Measurements from ENCODE around the gene OPRD1.
"Not testable (repeated sequence)": the region's sequence is repeated elsewhere in the genome, so short reads cannot be mapped to it uniquely, and the experiment has no call there.

The OPRD1 gene

DNA sequence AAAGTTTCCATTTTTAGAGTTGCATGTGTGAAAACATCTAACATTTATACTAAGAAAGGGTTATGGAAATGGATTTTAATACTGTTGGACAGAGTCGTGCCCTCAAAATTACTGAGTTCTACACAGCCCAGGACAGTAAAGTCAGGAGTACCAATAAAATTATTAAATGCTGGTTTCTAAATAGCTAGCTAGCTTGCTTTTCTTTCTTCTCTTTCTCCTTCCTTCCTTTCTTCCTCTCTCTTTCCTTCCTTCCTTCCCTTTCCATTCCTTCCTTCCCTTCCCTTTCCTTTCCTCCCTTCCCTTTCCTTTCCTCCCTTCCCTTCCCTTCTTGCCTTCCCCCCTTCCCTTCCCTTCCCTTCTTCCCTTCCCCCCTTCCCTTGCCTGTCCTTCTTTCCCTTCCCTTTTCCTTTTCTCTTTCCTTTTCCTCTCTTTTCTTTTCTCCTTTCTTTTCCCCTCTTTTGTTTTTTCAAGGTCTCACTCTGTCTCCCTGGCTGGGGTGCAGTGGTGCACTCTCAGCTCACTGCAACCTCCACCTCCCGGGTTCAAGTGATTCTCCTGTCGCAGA lies 41.3 kb upstream of the OPRD1 start:
- no peak for TF ChIP-seq ZNF70 (CRISPR knock-in tag; IDR thresholded peaks at IDR 0.05)
- TF ChIP-seq GLIS3 (CRISPR knock-in tag; IDR thresholded peaks at IDR 0.05) = no peak
- TF ChIP-seq CSRNP3 (CRISPR knock-in tag; IDR thresholded peaks at IDR 0.05) = no peak
- TF ChIP-seq POU6F1 (CRISPR knock-in tag; IDR thresholded peaks at IDR 0.05; ENCODE audit: borderline replicate concordance, low read depth) = no peak
- no peak for TF ChIP-seq TCF4 (CRISPR knock-in tag; IDR thresholded peaks at IDR 0.05; ENCODE audit: borderline replicate concordance)
- no peak for TF ChIP-seq PPARA (CRISPR knock-in tag; IDR thresholded peaks at IDR 0.05; ENCODE audit: borderline replicate concordance)
- no peak for TF ChIP-seq BACH2 (CRISPR knock-in tag; IDR thresholded peaks at IDR 0.05; ENCODE audit: borderline replicate concordance)
- no peak for TF ChIP-seq ZC3H10 (CRISPR knock-in tag; IDR thresholded peaks at IDR 0.05)
- TF ChIP-seq ARNTL (CRISPR knock-in tag; IDR thresholded peaks at IDR 0.05; ENCODE audit: borderline replicate concordance, low read depth) = no peak
- ATAC-seq = no peak

GRCh38 chr1:28771921-28772320 lies 40.0 kb upstream of the OPRD1 start:
- ATAC-seq = not testable (repeated sequence)

GRCh38 chr1:28773105-28773504 lies 38.9 kb upstream of the OPRD1 start:
- no peak for TF ChIP-seq ZNF8 (CRISPR knock-in tag; IDR thresholded peaks at IDR 0.05)
- no peak for TF ChIP-seq CSRNP3 (CRISPR knock-in tag; IDR thresholded peaks at IDR 0.05)
- TF ChIP-seq OSR1 (CRISPR knock-in tag; IDR thresholded peaks at IDR 0.05) = no peak
- TF ChIP-seq, protein P1, sequence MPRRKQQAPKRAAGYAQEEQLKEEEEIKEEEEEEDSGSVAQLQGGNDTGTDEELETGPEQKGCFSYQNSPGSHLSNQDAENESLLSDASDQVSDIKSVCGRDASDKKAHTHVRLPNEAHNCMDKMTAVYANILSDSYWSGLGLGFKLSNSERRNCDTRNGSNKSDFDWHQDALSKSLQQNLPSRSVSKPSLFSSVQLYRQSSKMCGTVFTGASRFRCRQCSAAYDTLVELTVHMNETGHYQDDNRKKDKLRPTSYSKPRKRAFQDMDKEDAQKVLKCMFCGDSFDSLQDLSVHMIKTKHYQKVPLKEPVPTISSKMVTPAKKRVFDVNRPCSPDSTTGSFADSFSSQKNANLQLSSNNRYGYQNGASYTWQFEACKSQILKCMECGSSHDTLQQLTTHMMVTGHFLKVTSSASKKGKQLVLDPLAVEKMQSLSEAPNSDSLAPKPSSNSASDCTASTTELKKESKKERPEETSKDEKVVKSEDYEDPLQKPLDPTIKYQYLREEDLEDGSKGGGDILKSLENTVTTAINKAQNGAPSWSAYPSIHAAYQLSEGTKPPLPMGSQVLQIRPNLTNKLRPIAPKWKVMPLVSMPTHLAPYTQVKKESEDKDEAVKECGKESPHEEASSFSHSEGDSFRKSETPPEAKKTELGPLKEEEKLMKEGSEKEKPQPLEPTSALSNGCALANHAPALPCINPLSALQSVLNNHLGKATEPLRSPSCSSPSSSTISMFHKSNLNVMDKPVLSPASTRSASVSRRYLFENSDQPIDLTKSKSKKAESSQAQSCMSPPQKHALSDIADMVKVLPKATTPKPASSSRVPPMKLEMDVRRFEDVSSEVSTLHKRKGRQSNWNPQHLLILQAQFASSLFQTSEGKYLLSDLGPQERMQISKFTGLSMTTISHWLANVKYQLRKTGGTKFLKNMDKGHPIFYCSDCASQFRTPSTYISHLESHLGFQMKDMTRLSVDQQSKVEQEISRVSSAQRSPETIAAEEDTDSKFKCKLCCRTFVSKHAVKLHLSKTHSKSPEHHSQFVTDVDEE (CRISPR knock-in tag; IDR thresholded peaks at IDR 0.05) = no peak
- no peak for TF ChIP-seq ZFP30 (CRISPR knock-in tag; IDR thresholded peaks at IDR 0.05)
- no peak for TF ChIP-seq ARNTL (CRISPR knock-in tag; IDR thresholded peaks at IDR 0.05; ENCODE audit: borderline replicate concordance, low read depth)
- TF ChIP-seq CSDC2 (CRISPR knock-in tag; IDR thresholded peaks at IDR 0.05) = no peak
- no peak for ATAC-seq

GRCh38 chr1:28775121-28775942 lies 36.6 kb upstream of the OPRD1 start:
- TF ChIP-seq ZFP3 (CRISPR knock-in tag; IDR thresholded peaks at IDR 0.05) (no peak), ZFP30 (CRISPR knock-in tag; IDR thresholded peaks at IDR 0.05) (no peak), ARNTL (CRISPR knock-in tag; IDR thresholded peaks at IDR 0.05; ENCODE audit: borderline replicate concordance, low read depth) (no peak), ISL1 (CRISPR knock-in tag; IDR thresholded peaks at IDR 0.05) (no peak), CSRNP3 (CRISPR knock-in tag; IDR thresholded peaks at IDR 0.05) (no peak), ZC3H10 (CRISPR knock-in tag; IDR thresholded peaks at IDR 0.05) (no peak), CSDC2 (CRISPR knock-in tag; IDR thresholded peaks at IDR 0.05) (no peak), SNAI2 (CRISPR knock-in tag; IDR thresholded peaks at IDR 0.05) (no peak), ZNF8 (CRISPR knock-in tag; IDR thresholded peaks at IDR 0.05) (no peak), PPARA (CRISPR knock-in tag; IDR thresholded peaks at IDR 0.05; ENCODE audit: borderline replicate concordance) (no peak)
- TF ChIP-seq, protein P2, sequence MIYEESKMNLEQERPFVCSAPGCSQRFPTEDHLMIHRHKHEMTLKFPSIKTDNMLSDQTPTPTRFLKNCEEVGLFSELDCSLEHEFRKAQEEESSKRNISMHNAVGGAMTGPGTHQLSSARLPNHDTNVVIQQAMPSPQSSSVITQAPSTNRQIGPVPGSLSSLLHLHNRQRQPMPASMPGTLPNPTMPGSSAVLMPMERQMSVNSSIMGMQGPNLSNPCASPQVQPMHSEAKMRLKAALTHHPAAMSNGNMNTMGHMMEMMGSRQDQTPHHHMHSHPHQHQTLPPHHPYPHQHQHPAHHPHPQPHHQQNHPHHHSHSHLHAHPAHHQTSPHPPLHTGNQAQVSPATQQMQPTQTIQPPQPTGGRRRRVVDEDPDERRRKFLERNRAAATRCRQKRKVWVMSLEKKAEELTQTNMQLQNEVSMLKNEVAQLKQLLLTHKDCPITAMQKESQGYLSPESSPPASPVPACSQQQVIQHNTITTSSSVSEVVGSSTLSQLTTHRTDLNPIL (CRISPR knock-in tag; IDR thresholded peaks at IDR 0.05; ENCODE audit: low read depth) = no peak
- no peak for ATAC-seq

All from SK-N-SH treated with all-trans-retinoic acid at 6 μM for 48 hours (cell line).